Muscle of arm (tissue), 12 donors: Measurements from ENCODE around the gene HMGCS2. TPM values are rescaled to one million over a fixed set of nuclear protein-coding genes. Genes with fewer than 3 reads are reported as not detected.

Source experiments
- DNase-seq: peaks from one replicate; pipeline ENCODE4 v3.0.0-alpha.2; 2013
- polyA plus RNA-seq, 12 donors: library from polyadenylated mRNA; unstranded; fragments of 120-200 nt; gene quantifications; one replicate each; pipeline ENCODE4 v1.2.1, GENCODE V29; 2013; ENCODE audit not compliant: insufficient read length in 12 of 12

The HMGCS2 gene
- polyA plus RNA-seq, 12 donors: 0.08 to 27.9 (median 0.36) TPM; not detected in 3

- no peak for DNase-seq
These were observed 5.8 kb downstream of the HMGCS2 start for GRCh38 chr1:119762953-119763352.

- DNase-seq: no peak
These were observed 6.3 kb downstream of the HMGCS2 start for GRCh38 chr1:119762409-119762808.

- no peak for DNase-seq
These were observed 10.1 kb downstream of the HMGCS2 start for GRCh38 chr1:119758584-119758983.

GRCh38 chr1:119752592-119752991 lies 16.1 kb downstream of the HMGCS2 start:
- no peak for DNase-seq

GRCh38 chr1:119748040-119748439 lies 20.7 kb downstream of the HMGCS2 start:
- no peak for DNase-seq

GRCh38 chr1:119747451-119747850 lies 21.3 kb downstream of the HMGCS2 start:
- no peak for DNase-seq

- DNase-seq: no peak
These were observed 23.7 kb downstream of the HMGCS2 start for GRCh38 chr1:119745034-119745433.

GRCh38 chr1:119744598-119744942 lies 24.1 kb downstream of the HMGCS2 start:
- DNase-seq: no peak

GRCh38 chr1:119743776-119744597 lies 24.7 kb downstream of the HMGCS2 start:
- peak; percentile 76 for DNase-seq

GRCh38 chr1:119743308-119743707 lies 25.4 kb downstream of the HMGCS2 start:
- no peak for DNase-seq

- DNase-seq: no peak
These were observed 26.0 kb downstream of the HMGCS2 start for GRCh38 chr1:119742677-119743076.

- no peak for DNase-seq
These were observed 26.5 kb downstream of the HMGCS2 start for GRCh38 chr1:119742202-119742601.

GRCh38 chr1:119740896-119741780 lies 27.6 kb downstream of the HMGCS2 start:
- DNase-seq: no peak

- no peak for DNase-seq
These were observed 28.4 kb downstream of the HMGCS2 start for GRCh38 chr1:119740261-119740660.

GRCh38 chr1:119739150-119739549 lies 29.6 kb downstream of the HMGCS2 start:
- no peak for DNase-seq

GRCh38 chr1:119738100-119738720 lies 30.5 kb downstream of the HMGCS2 start:
- DNase-seq: no peak

- peak; percentile 12 for DNase-seq
These were observed 31.5 kb downstream of the HMGCS2 start for GRCh38 chr1:119737040-119737682.

- no peak for DNase-seq
These were observed 32.1 kb downstream of the HMGCS2 start for GRCh38 chr1:119736649-119737039.

GRCh38 chr1:119735217-119735616 lies 33.5 kb downstream of the HMGCS2 start:
- no peak for DNase-seq

- no peak for DNase-seq
These were observed 35.0 kb downstream of the HMGCS2 start for GRCh38 chr1:119733754-119734153.

GRCh38 chr1:119732465-119733168 lies 36.1 kb downstream of the HMGCS2 start:
- no peak for DNase-seq
